ENCODE measurements around the gene CD164. TPM values are rescaled to one million over a fixed set of nuclear protein-coding genes. Genes with fewer than 3 reads are reported as not detected.

CD164 gene
- total RNA-seq, 1 experiment from 2014 or later, result 86.6 TPM

DNA sequence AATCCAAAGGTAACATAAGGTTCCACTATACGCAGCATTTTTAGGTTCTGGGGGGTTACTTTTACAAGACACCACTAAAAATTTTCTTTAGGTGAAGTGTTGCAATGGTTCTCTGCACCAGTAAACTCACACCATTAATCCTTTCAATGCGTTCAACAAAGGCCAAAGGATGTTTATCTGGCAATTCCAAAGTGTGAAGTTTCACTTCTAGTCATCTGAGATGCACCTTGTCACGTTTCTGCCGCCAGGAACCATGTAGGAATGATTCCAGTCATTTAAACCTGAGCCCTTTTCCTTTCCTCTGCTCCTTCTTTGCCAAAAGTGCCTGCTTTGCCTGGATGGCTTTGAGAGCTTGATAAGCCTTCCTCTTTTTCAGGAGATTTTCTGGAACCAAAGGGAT, 54.8 kb downstream of the CD164 start:
- in situ Hi-C loops (cut with HindIII; ENCODE audit: low pct_unique_long_range_greater_than_20kb, low sequenced_read_pairs), result no loop called here
- DNase-seq (ENCODE audit: low read depth), result no peak

- in situ Hi-C loops (cut with HindIII; ENCODE audit: low pct_unique_long_range_greater_than_20kb, low sequenced_read_pairs), result no loop called here
- DNase-seq (ENCODE audit: low read depth), result no peak
These were observed 55.9 kb downstream of the CD164 start for GRCh38 chr6:109326351-109326750.

GRCh38 chr6:109325400-109325801, 56.9 kb downstream of the CD164 start:
- DNase-seq (ENCODE audit: low read depth), result no peak
- in situ Hi-C loops (cut with HindIII; ENCODE audit: low pct_unique_long_range_greater_than_20kb, low sequenced_read_pairs), result no loop called here

DNA sequence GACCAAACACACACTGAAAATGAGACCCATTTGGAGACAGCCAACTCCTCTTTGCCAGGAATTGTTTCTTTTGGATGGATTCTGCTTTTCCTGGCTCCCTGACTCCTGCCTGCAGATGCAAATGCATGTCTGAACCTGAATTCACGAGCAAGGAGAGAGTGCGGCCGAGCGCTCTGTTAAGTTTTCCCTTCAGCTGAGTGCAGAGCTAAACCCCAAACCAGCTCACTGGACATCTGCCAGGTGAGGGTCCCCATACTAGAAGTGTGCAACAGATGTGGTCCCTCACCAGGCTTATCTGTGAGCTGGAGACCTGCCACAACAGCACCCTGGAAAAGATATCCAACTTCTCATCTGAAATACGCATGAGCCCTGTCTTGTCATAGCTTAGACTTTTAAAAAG, 59.0 kb downstream of the CD164 start:
- no peak for DNase-seq (ENCODE audit: low read depth)

DNA sequence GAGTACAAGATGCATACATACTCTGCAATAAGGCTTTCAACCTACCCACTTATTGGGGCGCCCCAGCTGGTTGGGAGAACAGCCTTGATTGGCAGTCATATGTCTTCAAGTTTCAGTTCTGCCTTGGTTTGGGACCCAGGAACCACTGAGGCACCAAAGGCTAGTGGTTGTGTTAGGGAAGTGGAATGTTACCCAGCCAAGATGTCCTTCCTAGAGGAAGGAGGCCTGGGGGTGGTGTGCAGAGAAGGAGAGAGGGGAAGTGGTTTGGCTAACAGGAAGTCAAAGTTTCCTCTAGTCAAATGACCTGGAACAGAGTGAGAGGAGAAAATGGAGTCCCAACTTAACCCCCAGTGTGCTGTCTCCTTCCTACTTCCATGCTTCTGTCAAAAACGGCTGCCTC, 59.4 kb downstream of the CD164 start:
- DNase-seq (ENCODE audit: low read depth), result no peak
- in situ Hi-C loops (cut with HindIII; ENCODE audit: low pct_unique_long_range_greater_than_20kb, low sequenced_read_pairs), result no loop called here

More for the DNA sequence above, 59.0 kb downstream of the CD164 start:
- in situ Hi-C loops (cut with HindIII; ENCODE audit: low pct_unique_long_range_greater_than_20kb, low sequenced_read_pairs), result no loop called here

- no peak for DNase-seq (ENCODE audit: low read depth)
- in situ Hi-C loops (cut with HindIII; ENCODE audit: low pct_unique_long_range_greater_than_20kb, low sequenced_read_pairs), result no loop called here
These were observed 60.5 kb downstream of the CD164 start for GRCh38 chr6:109321752-109322151.

DNA sequence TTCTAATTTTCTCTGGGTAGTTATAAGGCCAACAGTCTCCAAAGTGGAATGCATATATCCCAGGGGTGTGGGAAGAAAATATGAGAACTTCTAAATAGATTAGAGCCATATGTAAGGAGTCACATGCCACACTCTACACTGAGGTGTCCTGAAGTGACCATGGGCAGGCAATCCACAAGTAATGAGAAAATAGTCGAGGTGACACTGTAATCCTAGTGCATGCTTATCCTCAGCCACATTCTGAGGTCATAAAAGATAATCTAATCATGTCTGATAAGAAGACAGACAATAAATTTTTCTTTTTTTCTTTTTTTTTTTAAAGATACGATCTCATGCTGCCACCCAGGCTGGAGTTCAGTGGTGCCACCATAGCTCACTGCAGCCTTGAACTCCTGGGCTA, 62.2 kb downstream of the CD164 start:
- no peak for DNase-seq (ENCODE audit: low read depth)
- in situ Hi-C loops (cut with HindIII; ENCODE audit: low pct_unique_long_range_greater_than_20kb, low sequenced_read_pairs), result no loop called here

GRCh38 chr6:109318328-109318876, 63.9 kb downstream of the CD164 start:
- DNase-seq (ENCODE audit: low read depth), result no peak
- in situ Hi-C loops (cut with HindIII; ENCODE audit: low pct_unique_long_range_greater_than_20kb, low sequenced_read_pairs), result no loop called here

DNA sequence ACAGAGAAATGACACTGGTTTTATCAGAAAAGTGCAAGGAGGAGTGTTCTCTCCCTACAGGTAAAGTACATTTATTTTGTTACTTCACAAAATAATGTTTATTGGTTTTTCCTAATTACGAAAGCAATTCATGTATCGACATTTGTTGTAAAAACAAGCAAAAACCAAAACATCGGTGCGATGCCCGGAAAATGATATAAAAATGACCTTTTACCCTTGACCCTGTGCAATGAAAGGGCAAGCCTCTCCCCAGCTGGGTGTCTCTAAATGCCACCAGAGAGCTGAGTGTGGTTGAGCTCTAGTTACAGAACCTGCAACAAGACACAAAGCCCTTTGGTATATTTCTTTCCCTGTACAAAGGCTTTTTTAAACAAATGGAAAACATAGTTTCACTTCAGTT, 65.4 kb downstream of the CD164 start:
- DNase-seq (ENCODE audit: low read depth), result no peak
- in situ Hi-C loops (cut with HindIII; ENCODE audit: low pct_unique_long_range_greater_than_20kb, low sequenced_read_pairs), result no loop called here

Other genes starting within 250 kb of the CD164 start
- gene PPIL6, start 58.2 kb upstream of the CD164 start, total RNA-seq (2014; rRNA removed; shearing (Covaris generic); ENCODE audit: low replicate concordance), result 3.5 and 13.2 TPM in 2 replicates
- 17.6 and 30.4 TPM in 2 replicates for gene SMPD2, start 58.3 kb upstream of the CD164 start, total RNA-seq (2014; rRNA removed; shearing (Covaris generic); ENCODE audit: low replicate concordance)
- 13.5 and 23.9 TPM in 2 replicates for gene MICAL1, start 73.3 kb upstream of the CD164 start, total RNA-seq (2014; rRNA removed; shearing (Covaris generic); ENCODE audit: low replicate concordance)
- gene ZBTB24, start 100.8 kb upstream of the CD164 start, total RNA-seq (2014; rRNA removed; shearing (Covaris generic); ENCODE audit: low replicate concordance), result 2.4 and 6.4 TPM in 2 replicates

All from Caki2 (cell line).